Transverse colon (tissue), 4 donors: ENCODE results near the gene APCDD1. TPM values are rescaled to one million over a fixed set of nuclear protein-coding genes. Genes with fewer than 3 reads are reported as not detected.

Experiments
- DNase-seq: peaks from one replicate; pipeline ENCODE4 v3.0.0-alpha.2; 2019
- H3K27ac ChIP-seq, 4 donors: fragments of 200-600 bp; sonication (generic); 2 replicates each; pipeline ENCODE4 v1.5.1; 2016 to 2018; ENCODE audit warnings: inconsistent platforms in 4 of 4
- H3K27me3 ChIP-seq: fragments of 200-600 bp; sonication (generic); 2 replicates; pipeline ENCODE4 v1.5.1; 2017; ENCODE audit warnings: inconsistent platforms
- H3K36me3 ChIP-seq, 4 donors: fragments of 200-600 bp; sonication (generic); 2 replicates each; pipeline ENCODE4 v1.5.1; 2017 to 2019; ENCODE audit warnings: inconsistent platforms in 4 of 4
- H3K4me1 ChIP-seq, 4 donors: fragments of 200-600 bp; sonication (generic); 2 replicates each; pipeline ENCODE4 v1.5.1; 2017 to 2020; ENCODE audit warnings: inconsistent platforms in 4 of 4
- H3K4me3 ChIP-seq, 4 donors: fragments of 200-600 bp; sonication (generic); 1 replicate in 1 of 4; 2 replicates in 3 of 4; pipeline versions ENCODE4 v1.5.1 to v1.6.1; 2017 to 2019; ENCODE audit warnings: inconsistent platforms in 4 of 4
- H3K9me3 ChIP-seq, 2 donors: fragments of 200-600 bp; sonication (generic); 2 replicates each; pipeline ENCODE4 v1.5.1; 2017 to 2019; ENCODE audit warnings: inconsistent platforms in 2 of 2
- CTCF ChIP-seq, 5 experiments: fragments of 200-600 bp in 3 of 5; fragments of 450-650 bp in 2 of 5; sonication (generic) in 3 of 5; IDR thresholded peaks; 1 replicate in 2 of 5; 2 replicates in 3 of 5; pipeline ENCODE4 v1.5.1; 2016 to 2017; ENCODE audit warnings: antibody characterized with exemption in 5 of 5, inconsistent platforms in 3 of 5, mild to moderate bottlenecking in 2 of 5, moderate library complexity in 1 of 5
- EP300 ChIP-seq: sonication (generic); formaldehyde crosslinking; IDR thresholded peaks from one replicate; pipeline ENCODE4 v1.6.1; 2017; ENCODE audit warnings: antibody characterized with exemption, low read depth
- POLR2A ChIP-seq: fragments of 450-650 bp; IDR thresholded peaks from one replicate; pipeline ENCODE4 v1.6.1; 2016; ENCODE audit warnings: antibody characterized with exemption, mild to moderate bottlenecking, moderate library complexity
- POLR2AphosphoS5 ChIP-seq, 3 donors: sonication (generic); formaldehyde crosslinking; IDR thresholded peaks; one replicate each; pipeline ENCODE4 v1.6.1; 2016; ENCODE audit warnings: antibody characterized with exemption in 3 of 3
- WGBS, 2 donors: methylation state at CpG; one replicate each; pipeline ENCODE4 v1.1.5; 2018; ENCODE audit warnings: low coverage in 1 of 2; 5-methylcytosine and 5-hydroxymethylcytosine counted together
- in situ Hi-C, 4 donors: fragments of 200-750 bp; cut with MboI; loops; one replicate each; pipeline versions ENCODE4 v1.15.0 to v1.15.1; 2017; ENCODE audit warnings: low sequenced_read_pairs in 3 of 4, low pct_ligation_motif_present in 1 of 4, low pct_unique_long_range_greater_than_20kb in 1 of 4
- intact Hi-C: fragments of 100-400 bp; cut with DNase I; formaldehyde crosslinking; loops from one replicate; pipeline ENCODE4 v1.15.1; 2023; ENCODE audit warnings: low total_unique reads
- total RNA-seq, 4 donors: library from RNA; depleted of rRNA; stranded (reverse); fragments of >200 nt; gene quantifications; one replicate each; pipeline ENCODE4 v1.1.0, GENCODE V29; 2016

Gene APCDD1
- total RNA-seq, 4 donors from 2014 or later, result 2.6 to 10.8 (median 8.3) TPM

- Histone ChIP-seq H3K27me3 (no peaks in the 10 kb centered on the region), H3K9me3 (no peaks in the 10 kb centered on the region), H3K4me1 (no peaks in the 10 kb centered on the region), H3K36me3 (no peaks in the 10 kb centered on the region), H3K4me3 (no peak overlapping the region), H3K27ac (no peak overlapping the region)
- intact Hi-C loops (no loop called here), in situ Hi-C loops (loop anchor here in 1 of 4 donors (25.0 kb wide), 1 partner anchor 99 kb away; no protein-coding TSS in a partner anchor)
- no peak for TF ChIP-seq POLR2AphosphoS5 (IDR thresholded peaks at IDR 0.05)
- TF ChIP-seq EP300, result no peak
- no peak for TF ChIP-seq CTCF (IDR thresholded peaks at IDR 0.05)
- no peak for TF ChIP-seq POLR2A
- 70 to 86% methylated on average over 1 to 3 of the region's 3 CpGs for WGBS, 2 donors
- DNase-seq, result no peak
Measured at GRCh38 chr18:10413722-10414121, 40.7 kb upstream of the APCDD1 start.

DNA sequence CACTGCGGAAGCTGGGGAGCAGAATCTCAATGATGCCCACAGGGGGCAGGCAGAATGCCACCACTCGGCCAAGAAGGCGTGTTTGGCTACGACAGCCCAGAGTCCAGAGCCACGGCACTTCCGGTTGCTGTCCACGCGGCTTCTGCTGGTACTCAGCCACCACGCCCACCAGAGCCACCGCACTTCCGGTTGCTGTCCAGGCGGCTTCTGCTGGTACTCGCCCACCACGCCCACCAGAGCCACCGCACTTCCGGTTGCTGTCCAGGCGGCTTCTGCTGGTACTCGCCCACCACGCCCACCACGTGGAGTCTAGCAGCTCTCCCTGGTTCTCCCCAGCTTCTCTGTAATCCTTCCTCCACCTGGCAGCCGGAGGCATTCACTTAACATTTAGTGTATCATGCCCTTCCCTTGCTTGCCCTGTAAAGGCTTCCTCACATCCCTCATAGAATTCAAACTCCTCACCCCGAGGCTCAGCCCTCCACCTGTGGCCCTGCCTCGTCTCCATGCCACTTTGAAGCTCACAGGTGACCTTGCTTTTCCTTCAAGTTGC is 40.1 kb upstream of the APCDD1 start:
- DNase-seq, result no peak
- Histone ChIP-seq H3K27me3 (no peaks in the 10 kb centered on the region), H3K36me3 (no peaks in the 10 kb centered on the region), H3K4me3 (no peak overlapping the region), H3K4me1 (no peaks in the 10 kb centered on the region), H3K27ac (no peak overlapping the region), H3K9me3 (no peaks in the 10 kb centered on the region)
- no peak for TF ChIP-seq EP300
- no peak for TF ChIP-seq CTCF (IDR thresholded peaks at IDR 0.05)
- TF ChIP-seq POLR2A, result no peak
- no peak for TF ChIP-seq POLR2AphosphoS5 (IDR thresholded peaks at IDR 0.05)
- WGBS, 2 donors, result 89 to 92% methylated on average over 18 to 23 of the region's 23 CpGs
- intact Hi-C loops, result no loop called here
- in situ Hi-C loops, result loop anchor here in 1 of 4 donors (25.0 kb wide), 1 partner anchor 98 kb away; no protein-coding TSS in a partner anchor

GRCh38 chr18:10416065-10416464 is 38.4 kb upstream of the APCDD1 start:
- no peaks in the 10 kb centered on the region for H3K4me1 ChIP-seq
- H3K27ac ChIP-seq, result no peak overlapping the region
- no peaks in the 10 kb centered on the region for H3K27me3 ChIP-seq
- in situ Hi-C loops, result loop anchor here in 1 of 4 donors (25.0 kb wide), 1 partner anchor 96 kb away; no protein-coding TSS in a partner anchor
- DNase-seq, result no peak
- H3K9me3 ChIP-seq, result no peaks in the 10 kb centered on the region
- no peak overlapping the region for H3K4me3 ChIP-seq
- WGBS, 2 donors, result 82 to 93% methylated on average over 3 to 9 of the region's 9 CpGs
- no peaks in the 10 kb centered on the region for H3K36me3 ChIP-seq
- no peak for TF ChIP-seq CTCF (IDR thresholded peaks at IDR 0.05)
- no peak for TF ChIP-seq POLR2A
- no peak for TF ChIP-seq EP300
- no peak for TF ChIP-seq POLR2AphosphoS5 (IDR thresholded peaks at IDR 0.05)
- intact Hi-C loops, result no loop called here

GRCh38 chr18:10417191-10417590 is 37.2 kb upstream of the APCDD1 start:
- TF ChIP-seq POLR2A (no peak), EP300 (no peak), POLR2AphosphoS5 (IDR thresholded peaks at IDR 0.05) (no peak), CTCF (IDR thresholded peaks at IDR 0.05) (no peak)
- H3K27me3 ChIP-seq, result no peaks in the 10 kb centered on the region
- H3K4me1 ChIP-seq, result no peaks in the 10 kb centered on the region
- H3K36me3 ChIP-seq, result no peaks in the 10 kb centered on the region
- H3K9me3 ChIP-seq, result no peaks in the 10 kb centered on the region
- H3K27ac ChIP-seq, result no peak overlapping the region
- no peak for DNase-seq
- 90% methylated on average over 3 of the region's 3 CpGs; no CpG with 5 or more reads in 1 of the 2 donors for WGBS, 2 donors
- intact Hi-C loops (no loop called here), in situ Hi-C loops (loop anchor here in 1 of 4 donors (25.0 kb wide), 1 partner anchor 95 kb away; no protein-coding TSS in a partner anchor)
- no peak overlapping the region for H3K4me3 ChIP-seq
